GM23338 (cell line): ENCODE measurements around the gene THRA. TPM values are rescaled to one million over a fixed set of nuclear protein-coding genes. Genes with fewer than 3 reads are reported as not detected.

ENCODE experiments used
- ATAC-seq: fragments of 200-7000 bp; cut with Tn5 transposase; 3 replicates; pipeline ENCODE4 v1.9.1; 2020
- DNase-seq: peaks from one replicate; pipeline ENCODE4 v3.0.0-alpha.2; 2015; ENCODE audit warnings: low spot score
- H2AFZ ChIP-seq: fragments of 200-600 bp; sonication (generic); 2 replicates; pipeline ENCODE4 v1.8.0; 2016; ENCODE audit warnings: antibody characterized with exemption, mild to moderate bottlenecking, moderate library complexity
- H3F3A ChIP-seq: fragments of 200-600 bp; sonication (generic); replicated peaks from 2 replicates; pipeline ENCODE4 v1.8.0; 2017; ENCODE audit warnings: antibody characterized with exemption, mixed run types, low read depth
- H3K27ac ChIP-seq: fragments of 200-600 bp; sonication (generic); 2 replicates; pipeline ENCODE4 v1.6.1; 2016; ENCODE audit warnings: low read depth
- H3K27me3 ChIP-seq: fragments of 200-600 bp; sonication (generic); 2 replicates; pipeline ENCODE4 v1.8.0; 2016; ENCODE audit warnings: mild to moderate bottlenecking, mixed run types, moderate library complexity; ENCODE audit not compliant: insufficient read depth
- H3K36me3 ChIP-seq: fragments of 200-600 bp; sonication (generic); 2 replicates; pipeline ENCODE4 v1.8.0; 2016; ENCODE audit warnings: mild to moderate bottlenecking; ENCODE audit not compliant: insufficient read depth
- H3K4me1 ChIP-seq: fragments of 200-600 bp; sonication (generic); 2 replicates; pipeline ENCODE4 v1.8.0; 2016; ENCODE audit warnings: mild to moderate bottlenecking, moderate library complexity; ENCODE audit not compliant: insufficient read depth
- H3K4me2 ChIP-seq: fragments of 200-600 bp; sonication (generic); 2 replicates; pipeline ENCODE4 v1.7.1; 2017; ENCODE audit warnings: mixed run types
- H3K4me3 ChIP-seq: fragments of 200-600 bp; sonication (generic); 2 replicates; pipeline ENCODE4 v1.6.1; 2016; ENCODE audit warnings: mixed run types
- H3K79me2 ChIP-seq: fragments of 200-600 bp; sonication (generic); replicated peaks from 2 replicates; pipeline ENCODE4 v1.8.0; 2017; ENCODE audit warnings: mild to moderate bottlenecking; ENCODE audit not compliant: insufficient read depth
- H3K9me2 ChIP-seq: fragments of 200-600 bp; sonication (generic); 2 replicates; pipeline ENCODE4 v1.8.0; 2017; ENCODE audit not compliant: insufficient read depth
- H4K20me1 ChIP-seq: fragments of 200-600 bp; sonication (generic); replicated peaks from 2 replicates; pipeline ENCODE4 v1.8.0; 2017; ENCODE audit warnings: mild to moderate bottlenecking; ENCODE audit not compliant: insufficient read depth
- H3K27ac Mint-ChIP-seq: 2 replicates; pipeline ENCODE4 v1.8.0; 2020; ENCODE audit warnings: inconsistent platforms, mild to moderate bottlenecking, moderate library complexity, mixed read lengths
- H3K27me3 Mint-ChIP-seq: 3 replicates; pipeline ENCODE4 v1.8.0; 2022; ENCODE audit warnings: low read depth, mild to moderate bottlenecking, moderate library complexity, mixed read lengths, inconsistent platforms; ENCODE audit not compliant: insufficient read depth, poor library complexity
- H3K36me3 Mint-ChIP-seq: 3 replicates; pipeline ENCODE4 v1.8.0; 2021; ENCODE audit warnings: low read depth, mild to moderate bottlenecking, inconsistent platforms, moderate library complexity, mixed read lengths
- H3K4me1 Mint-ChIP-seq: 3 replicates; pipeline ENCODE4 v1.8.0; 2020; ENCODE audit warnings: mild to moderate bottlenecking, inconsistent platforms, mixed read lengths
- H3K4me3 Mint-ChIP-seq: 3 replicates; pipeline ENCODE4 v1.8.0; 2021; ENCODE audit warnings: moderate library complexity, mild to moderate bottlenecking, inconsistent platforms, mixed read lengths
- H3K9me3 Mint-ChIP-seq: 3 replicates; pipeline ENCODE4 v1.8.0; 2020; ENCODE audit warnings: moderate library complexity, mild to moderate bottlenecking, inconsistent platforms, mixed read lengths
- ETS1 ChIP-seq: IDR thresholded peaks from 2 replicates; pipeline ENCODE4 v1.6.1; 2016; ENCODE audit warnings: antibody characterized with exemption
- EZH2 ChIP-seq: fragments of 200-600 bp; sonication (generic); IDR thresholded peaks from one replicate; pipeline ENCODE4 v1.8.0; 2017; ENCODE audit warnings: antibody characterized with exemption, mild to moderate bottlenecking, low read depth; ENCODE audit not compliant: unreplicated experiment
- EZH2phosphoT487 ChIP-seq: fragments of 200-600 bp; sonication (generic); IDR thresholded peaks from one replicate; pipeline ENCODE4 v1.8.1; 2018; ENCODE audit warnings: antibody characterized with exemption; ENCODE audit not compliant: unreplicated experiment
- JUNB ChIP-seq: IDR thresholded peaks from one replicate; pipeline ENCODE4 v1.6.1; 2016; ENCODE audit warnings: antibody characterized with exemption; ENCODE audit not compliant: unreplicated experiment
- POLR2AphosphoS5 ChIP-seq: IDR thresholded peaks from 2 replicates; pipeline ENCODE4 v1.6.1; 2016; ENCODE audit warnings: antibody characterized with exemption, low read depth
- REST ChIP-seq: IDR thresholded peaks from one replicate; pipeline ENCODE4 v1.6.1; 2018; ENCODE audit warnings: antibody characterized with exemption; ENCODE audit not compliant: unreplicated experiment
- STAT1 ChIP-seq: IDR thresholded peaks from one replicate; pipeline ENCODE4 v1.6.1; 2016; ENCODE audit warnings: antibody characterized with exemption; ENCODE audit not compliant: unreplicated experiment
- ZNF331 ChIP-seq: fragments of 250-450 bp; sonication (Bioruptor Pico); IDR thresholded peaks from 2 replicates; pipeline ENCODE4 v1.5.0; 2020; ENCODE audit warnings: low read depth, mild to moderate bottlenecking, moderate library complexity
- ZNF462 ChIP-seq: fragments of 250-450 bp; sonication (Bioruptor Pico); IDR thresholded peaks from 2 replicates; pipeline ENCODE4 v1.5.0; 2020; ENCODE audit warnings: mild to moderate bottlenecking, moderate library complexity
- polyA plus RNA-seq: library from polyadenylated mRNA; unstranded; fragments of >200 nt; fragmentation: Nextera tagmentation; extraction: Ambion mirVana; gene quantifications from 2 replicates; pipeline ENCODE4 v1.2.1, GENCODE V29; 2016
- total RNA-seq: library from RNA; depleted of rRNA; stranded (reverse); fragments of >200 nt; shearing (Covaris generic); gene quantifications from 2 replicates; pipeline ENCODE4 v1.2.3, GENCODE V29; 2014

Gene THRA
- total and polyA plus RNA-seq, 2 experiments from 2014 or later, result 3.4 to 10.5 TPM

GRCh38 chr17:40095351-40095943, 32.7 kb downstream of the THRA start:
- Histone ChIP-seq H3K9me2 (peaks cover 16% of the 10 kb centered on the region), H3K36me3 (0 out of 2 replicates have a peak, but pooled peaks cover 3% of the 10 kb centered on the region), H3K27me3 (peaks cover 11% of the 10 kb centered on the region), H3K4me2 (no peak overlapping the region), H2AFZ (no peak overlapping the region), H3K4me3 (no peak overlapping the region), H3F3A (peaks cover 11% of the 10 kb centered on the region; the same call in 1 of the 2 replicates), H4K20me1 (no peaks in the 10 kb centered on the region), H3K4me1 (peaks cover 41% of the 10 kb centered on the region), H3K79me2 (no peaks in the 10 kb centered on the region), H3K27ac (no peak overlapping the region)
- H3K27me3 Mint-ChIP-seq, result peaks cover 27% of the 10 kb centered on the region
- no peak for TF ChIP-seq JUNB
- peaks cover 11% of the 10 kb centered on the region; the same call in 2 of the 3 replicates for H3K9me3 Mint-ChIP-seq
- no peak for DNase-seq
- H3K4me1 Mint-ChIP-seq, result peaks cover 50% of the 10 kb centered on the region
- no peak for ATAC-seq
- peaks cover 49% of the 10 kb centered on the region for H3K36me3 Mint-ChIP-seq
- no peak overlapping the region for H3K4me3 Mint-ChIP-seq
- no peak overlapping the region for H3K27ac Mint-ChIP-seq

GRCh38 chr17:40095944-40096791, 33.4 kb downstream of the THRA start:
- H3K4me3 Mint-ChIP-seq, result no peak overlapping the region
- TF ChIP-seq JUNB (no peak), REST (no peak), STAT1 (no peak), ZNF331 (no peak), ZNF462 (CRISPR knock-in tag) (no peak), POLR2AphosphoS5 (no peak), EZH2 (no peak), EZH2phosphoT487 (no peak), ETS1 (no peak)

More at GRCh38 chr17:40095944-40096791, 33.4 kb downstream of the THRA start:
- Histone ChIP-seq H2AFZ (no peak overlapping the region), H3K4me2 (no peak overlapping the region), H4K20me1 (no peaks in the 10 kb centered on the region), H3K36me3 (0 out of 2 replicates have a peak, but pooled peaks cover 3% of the 10 kb centered on the region), H3F3A (peaks cover 11% of the 10 kb centered on the region; the same call in 1 of the 2 replicates), H3K9me2 (peaks cover 16% of the 10 kb centered on the region), H3K27ac (no peak overlapping the region), H3K4me1 (peaks cover 45% of the 10 kb centered on the region), H3K79me2 (no peaks in the 10 kb centered on the region), H3K4me3 (no peak overlapping the region), H3K27me3 (peaks cover 11% of the 10 kb centered on the region)
- Mint-ChIP-seq H3K27me3 (peaks cover 34% of the 10 kb centered on the region), H3K9me3 (peaks cover 11% of the 10 kb centered on the region; the same call in 2 of the 3 replicates), H3K27ac (no peak overlapping the region), H3K36me3 (peaks cover 49% of the 10 kb centered on the region), H3K4me1 (peaks cover 51% of the 10 kb centered on the region)
- DNase-seq (no peak), ATAC-seq (no peak)
